Islet precursor cell (in vitro differentiated cells): ENCODE measurements around the gene PGBD2.
"Not testable (repeated sequence)": the region's sequence is repeated elsewhere in the genome, so short reads cannot be mapped to it uniquely, and the experiment has no call there.

ENCODE experiments used
- DNase-seq: peaks from one replicate; pipeline ENCODE4 v3.0.0-alpha.2; 2018

PGBD2 gene

GRCh38 chr1:248890549-248891498 is 15.2 kb upstream of the PGBD2 start:
- no peak for DNase-seq

- no peak for DNase-seq
Measured at GRCh38 chr1:248891758-248892157, 14.3 kb upstream of the PGBD2 start.

- DNase-seq: no peak
Measured at GRCh38 chr1:248892590-248892989, 13.4 kb upstream of the PGBD2 start.

- DNase-seq: no peak
Measured at GRCh38 chr1:248894837-248895236, 11.2 kb upstream of the PGBD2 start.

GRCh38 chr1:248897412-248898337 is 8.4 kb upstream of the PGBD2 start:
- DNase-seq: no peak

GRCh38 chr1:248900637-248901036 is 5.4 kb upstream of the PGBD2 start:
- DNase-seq: no peak

GRCh38 chr1:248901578-248901977 is 4.5 kb upstream of the PGBD2 start:
- no peak for DNase-seq

- DNase-seq: no peak
Measured at GRCh38 chr1:248904437-248905216, 1.4 kb upstream of the PGBD2 start.

GRCh38 chr1:248905662-248906008 is 400 bp upstream of the PGBD2 start:
- no peak for DNase-seq

GRCh38 chr1:248906753-248907661 is 972 bp downstream of the PGBD2 start:
- DNase-seq: no peak

- no peak for DNase-seq
Measured at GRCh38 chr1:248910761-248911160, 4.7 kb downstream of the PGBD2 start.

- no peak for DNase-seq
Measured at GRCh38 chr1:248913933-248914332, 7.9 kb downstream of the PGBD2 start.

- DNase-seq: no peak
Measured at GRCh38 chr1:248914796-248915381, 8.9 kb downstream of the PGBD2 start.

GRCh38 chr1:248918131-248918530 is 12.1 kb downstream of the PGBD2 start:
- DNase-seq: no peak

- no peak for DNase-seq
Measured at GRCh38 chr1:248923352-248924338, 17.6 kb downstream of the PGBD2 start.

- DNase-seq: no peak
Measured at GRCh38 chr1:248924696-248925532, 18.9 kb downstream of the PGBD2 start.

- not testable (repeated sequence) for DNase-seq
Measured at GRCh38 chr1:248925859-248926258, 19.8 kb downstream of the PGBD2 start.

GRCh38 chr1:248926401-248927182 is 20.6 kb downstream of the PGBD2 start:
- peak; percentile 75 for DNase-seq
